KOPT-K1 (cell line): ENCODE data around the gene TRIL.
A peak's percentile ranks its signal among the peaks of the same experiment; 100 is the strongest.

Source experiments
- H3K27ac ChIP-seq: fragments of 200-600 bp; sonication (generic); 2 replicates; pipeline ENCODE4 v1.5.1; 2016; ENCODE audit warnings: antibody characterized with exemption, mild to moderate bottlenecking, low read depth, low read length; ENCODE audit not compliant: poor library complexity, severe bottlenecking
- H3K36me3 ChIP-seq: fragments of 200-600 bp; sonication (generic); 2 replicates; pipeline ENCODE4 v1.5.1; 2017; ENCODE audit warnings: antibody characterized with exemption, mild to moderate bottlenecking, low read length, moderate library complexity; ENCODE audit not compliant: insufficient read depth
- H3K9me3 ChIP-seq: fragments of 200-600 bp; sonication (generic); 2 replicates; pipeline ENCODE4 v1.5.1; 2017; ENCODE audit warnings: antibody characterized with exemption, low read length, mild to moderate bottlenecking; ENCODE audit not compliant: insufficient read depth, poor library complexity, severe bottlenecking

Gene TRIL

GRCh38 chr7:28939367-28939766, 18.8 kb downstream of the TRIL start:
- H3K27ac ChIP-seq, result no peak overlapping the region
- no peaks in the 10 kb centered on the region for H3K36me3 ChIP-seq
- H3K9me3 ChIP-seq, result no peaks in the 10 kb centered on the region

DNA sequence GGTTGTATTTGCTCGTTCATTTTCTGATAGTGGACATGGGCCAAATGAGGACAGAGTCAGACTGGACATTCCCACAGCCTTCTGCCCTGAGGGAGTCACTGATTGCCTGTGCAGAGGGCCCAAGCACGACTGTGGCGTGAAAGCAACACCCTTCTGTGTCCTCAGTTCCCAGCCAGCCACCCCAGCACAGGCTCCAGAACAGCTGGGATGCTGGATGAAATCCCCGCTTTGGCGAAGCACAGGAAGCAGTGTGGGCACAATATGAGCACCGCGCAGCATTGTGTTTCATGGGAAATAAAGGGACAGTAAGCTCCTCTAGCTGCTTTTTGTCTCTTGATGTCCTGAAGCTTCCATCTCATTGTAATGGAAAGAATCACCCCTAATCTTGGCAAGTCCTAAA, 20.5 kb downstream of the TRIL start:
- Histone ChIP-seq H3K36me3 (no peaks in the 10 kb centered on the region), H3K9me3 (no peaks in the 10 kb centered on the region), H3K27ac (no peak overlapping the region)

GRCh38 chr7:28937103-28937502, 21.0 kb downstream of the TRIL start:
- Histone ChIP-seq H3K36me3 (no peaks in the 10 kb centered on the region), H3K27ac (no peak overlapping the region), H3K9me3 (no peaks in the 10 kb centered on the region)

DNA sequence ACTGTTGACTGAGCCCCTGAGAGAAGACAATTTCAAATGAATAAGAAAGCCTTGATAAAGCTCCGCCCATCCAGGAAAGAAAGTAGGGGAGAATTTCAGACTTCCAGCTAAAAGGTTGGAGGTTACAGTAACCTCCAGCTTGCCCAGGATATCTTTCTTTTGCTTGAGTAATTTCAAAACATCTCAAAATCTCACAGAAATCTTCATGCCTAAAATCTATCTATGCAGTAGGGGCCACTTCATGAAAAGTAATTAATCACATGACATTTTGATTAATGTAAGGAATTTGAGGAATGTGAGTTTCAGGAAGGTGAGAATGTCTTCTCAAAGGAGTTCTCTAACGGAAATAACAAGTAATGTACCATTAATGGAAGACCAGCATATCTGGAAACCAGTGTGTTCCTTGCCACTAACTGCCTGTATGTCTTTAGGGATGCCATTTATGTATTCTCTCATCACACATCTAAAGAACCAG, 24.2 kb downstream of the TRIL start:
- Histone ChIP-seq H3K36me3 (no peaks in the 10 kb centered on the region), H3K9me3 (no peaks in the 10 kb centered on the region), H3K27ac (no peak overlapping the region)

GRCh38 chr7:28931565-28931964, 26.6 kb downstream of the TRIL start:
- Histone ChIP-seq H3K36me3 (no peaks in the 10 kb centered on the region), H3K9me3 (no peaks in the 10 kb centered on the region), H3K27ac (no peak overlapping the region)

- Histone ChIP-seq H3K27ac (peak overlapping the region; percentile 48), H3K9me3 (no peaks in the 10 kb centered on the region), H3K36me3 (no peaks in the 10 kb centered on the region)
Observed at GRCh38 chr7:28926871-28927597, 31.1 kb downstream of the TRIL start.

GRCh38 chr7:28922624-28923331, 35.4 kb downstream of the TRIL start:
- no peaks in the 10 kb centered on the region for H3K9me3 ChIP-seq
- H3K36me3 ChIP-seq, result no peaks in the 10 kb centered on the region
- no peak overlapping the region for H3K27ac ChIP-seq

DNA sequence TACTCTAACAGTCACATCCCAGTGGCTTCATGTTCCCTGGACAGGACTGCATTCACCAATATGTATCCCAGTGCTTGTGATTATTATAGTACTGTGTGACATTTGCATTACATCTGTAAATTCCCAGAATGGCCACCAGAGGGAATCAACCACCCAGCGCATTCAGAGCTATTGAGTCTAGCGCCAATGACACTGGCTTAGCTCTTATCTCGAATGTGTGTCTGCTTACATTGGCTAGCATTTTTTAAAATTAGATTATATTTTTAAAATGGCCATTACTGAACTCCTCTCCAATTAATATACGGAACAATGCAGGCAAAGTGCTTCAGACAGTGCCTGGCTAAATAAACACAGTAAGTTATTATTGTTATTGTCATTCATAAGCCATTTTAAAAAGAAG, 36.3 kb downstream of the TRIL start:
- H3K9me3 ChIP-seq, result no peaks in the 10 kb centered on the region
- no peaks in the 10 kb centered on the region for H3K36me3 ChIP-seq
- no peak overlapping the region for H3K27ac ChIP-seq

- Histone ChIP-seq H3K36me3 (no peaks in the 10 kb centered on the region), H3K27ac (no peak overlapping the region), H3K9me3 (no peaks in the 10 kb centered on the region)
Observed at GRCh38 chr7:28920424-28920823, 37.7 kb downstream of the TRIL start.

DNA sequence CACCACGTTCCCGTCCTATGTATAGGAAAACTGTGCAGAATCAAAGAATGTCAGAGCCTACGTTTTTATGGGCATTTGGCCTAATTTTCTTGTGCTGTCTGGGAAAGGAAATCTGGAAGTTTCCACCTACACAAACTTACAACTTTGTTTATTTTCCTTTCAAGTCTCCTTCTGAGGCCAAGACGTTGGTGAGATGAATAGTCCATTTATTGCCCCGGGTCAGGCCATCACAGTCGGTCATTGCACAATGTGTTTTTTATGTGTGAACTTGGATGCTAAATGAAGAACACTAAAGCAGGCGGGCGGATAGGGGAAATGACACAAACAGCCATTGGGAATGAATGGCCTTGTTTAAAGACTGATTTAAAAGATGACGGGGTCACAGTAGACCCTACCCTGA, 38.6 kb downstream of the TRIL start:
- no peak overlapping the region for H3K27ac ChIP-seq
- no peaks in the 10 kb centered on the region for H3K9me3 ChIP-seq
- no peaks in the 10 kb centered on the region for H3K36me3 ChIP-seq

- H3K27ac ChIP-seq, result no peak overlapping the region
- H3K9me3 ChIP-seq, result peaks cover 8% of the 10 kb centered on the region
- H3K36me3 ChIP-seq, result no peaks in the 10 kb centered on the region
Observed at GRCh38 chr7:28908775-28909174, 49.4 kb downstream of the TRIL start.

DNA sequence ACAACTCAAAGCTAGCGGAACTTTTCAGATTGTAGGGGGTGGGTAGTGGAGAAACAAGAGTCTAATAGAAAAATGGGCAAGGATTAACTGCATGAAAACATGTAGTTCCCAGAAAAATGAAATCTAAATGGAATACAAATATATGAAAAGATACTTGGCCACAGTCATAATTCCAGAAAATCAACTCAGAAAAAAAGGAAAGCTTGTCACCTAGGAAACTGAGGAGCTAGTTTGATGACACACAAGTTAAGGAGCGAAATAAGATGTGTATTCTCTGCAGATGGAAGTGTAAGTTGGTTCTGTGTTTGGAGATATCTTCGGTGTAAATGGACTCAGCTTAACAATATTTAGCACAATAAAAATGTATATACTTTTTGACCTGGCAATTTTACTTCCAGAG, 52.7 kb downstream of the TRIL start:
- Histone ChIP-seq H3K36me3 (no peaks in the 10 kb centered on the region), H3K27ac (no peak overlapping the region), H3K9me3 (no peaks in the 10 kb centered on the region)

DNA sequence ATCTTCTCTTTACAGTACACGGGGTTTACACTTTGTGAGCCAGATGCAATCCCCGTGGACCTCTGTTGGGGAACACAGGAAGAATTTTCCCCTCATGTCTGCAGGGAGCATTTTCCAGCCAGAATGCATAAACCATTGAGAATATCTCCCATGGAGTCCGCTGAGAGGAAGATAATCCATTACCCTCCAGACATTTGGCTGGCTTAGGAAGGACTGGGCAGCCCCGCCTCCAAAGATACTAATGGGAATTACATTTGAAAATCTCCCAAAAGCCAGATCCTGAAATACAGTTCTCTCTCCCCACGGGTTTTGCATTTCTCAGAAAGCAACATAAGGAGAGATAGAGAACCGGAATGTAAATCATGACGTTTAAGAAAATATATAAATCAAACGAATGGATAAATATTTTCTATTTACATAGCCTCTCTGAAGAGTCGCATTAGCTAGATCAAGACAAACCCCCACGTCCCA, 53.5 kb downstream of the TRIL start:
- H3K9me3 ChIP-seq, result no peaks in the 10 kb centered on the region
- no peaks in the 10 kb centered on the region for H3K36me3 ChIP-seq
- H3K27ac ChIP-seq, result no peak overlapping the region

DNA sequence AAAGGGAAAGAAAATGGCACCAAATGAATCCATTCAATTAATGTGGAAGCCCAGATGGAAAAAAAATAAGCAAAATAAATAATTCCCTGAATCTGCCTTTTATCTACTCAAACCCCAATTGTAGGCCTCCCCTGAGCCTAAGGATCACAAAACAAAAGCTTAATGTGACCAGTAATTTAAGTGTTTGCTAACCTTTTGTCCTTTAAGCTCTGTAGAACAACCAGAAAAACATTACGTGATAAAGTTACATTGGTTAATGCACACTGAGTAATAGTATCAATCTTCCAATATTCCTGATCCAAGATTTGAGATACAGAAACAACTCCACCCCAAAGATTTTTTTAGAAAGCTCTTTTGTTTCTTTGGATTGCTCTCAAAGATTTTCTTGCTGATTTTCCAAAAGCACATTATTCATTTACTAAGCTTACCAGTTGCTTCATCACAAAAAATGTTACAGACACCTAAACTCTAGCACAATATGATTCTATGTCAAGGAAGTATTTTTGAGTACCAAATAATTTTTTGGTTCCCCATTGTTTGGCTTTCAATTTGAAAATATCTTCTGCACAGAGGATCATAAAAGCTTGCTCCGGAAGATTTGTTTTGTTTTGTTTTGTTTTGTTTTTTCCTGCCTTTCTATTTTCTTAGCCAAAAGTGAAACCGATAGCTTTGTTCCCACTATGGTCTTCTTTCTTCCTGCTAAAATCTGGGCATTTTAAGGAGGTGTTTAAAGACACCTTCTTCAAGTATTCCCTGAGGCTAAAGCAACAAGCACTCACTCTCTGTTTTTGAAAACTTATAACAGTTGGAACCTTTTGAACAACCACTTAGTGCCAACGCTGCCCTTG, 54.2 kb downstream of the TRIL start:
- Histone ChIP-seq H3K36me3 (no peaks in the 10 kb centered on the region), H3K27ac (no peak overlapping the region), H3K9me3 (no peaks in the 10 kb centered on the region)
